Ishikawa (cell line): Measurements from ENCODE around the gene FDXACB1.
A peak's percentile ranks its signal among the peaks of the same experiment; 100 is the strongest.

Experiments used
- CEBPB ChIP-seq: IDR thresholded peaks from 2 replicates; pipeline ENCODE4 v1.6.1; 2012
- CREB1 ChIP-seq: IDR thresholded peaks from 2 replicates; pipeline ENCODE4 v1.6.1; 2012; ENCODE audit warnings: low read depth
- EGR1 ChIP-seq: IDR thresholded peaks from 2 replicates; pipeline ENCODE4 v1.6.1; 2012
- EP300 ChIP-seq: IDR thresholded peaks from 2 replicates; pipeline ENCODE4 v1.6.1; 2012; ENCODE audit warnings: borderline replicate concordance
- FOXM1 ChIP-seq: IDR thresholded peaks from 2 replicates; pipeline ENCODE4 v1.6.1; 2012; ENCODE audit warnings: low read depth, borderline replicate concordance
- MAX ChIP-seq: IDR thresholded peaks from 2 replicates; pipeline ENCODE4 v1.6.1; 2012
- NFIC ChIP-seq: IDR thresholded peaks from 2 replicates; pipeline ENCODE4 v1.6.1; 2012
- RAD21 ChIP-seq: IDR thresholded peaks from 2 replicates; pipeline ENCODE4 v1.6.1; 2012; ENCODE audit warnings: low read depth
- REST ChIP-seq: IDR thresholded peaks from 2 replicates; pipeline ENCODE4 v1.6.1; 2012; ENCODE audit warnings: low read depth, mild to moderate bottlenecking
- TAF1 ChIP-seq: IDR thresholded peaks from 2 replicates; pipeline ENCODE4 v1.6.1; 2012; ENCODE audit warnings: low read depth, mild to moderate bottlenecking
- TEAD4 ChIP-seq: IDR thresholded peaks from 2 replicates; pipeline ENCODE4 v1.6.1; 2012
- USF1 ChIP-seq: IDR thresholded peaks from 2 replicates; pipeline ENCODE4 v1.6.1; 2012
- YY1 ChIP-seq: IDR thresholded peaks from 2 replicates; pipeline ENCODE4 v1.6.1; 2012; ENCODE audit warnings: low read depth
- ZBTB7A ChIP-seq: IDR thresholded peaks from 2 replicates; pipeline ENCODE4 v1.6.1; 2012; ENCODE audit warnings: low read depth

GRCh38 chr11:111918390-111919256, 39.7 kb upstream of the FDXACB1 start, which contains the start of gene C11orf52:
- TF ChIP-seq TEAD4 (peak; percentile 36; the same call in 1 of the 2 replicates), MAX (peak; percentile 50), TAF1 (no peak), USF1 (no peak), REST (no peak), EGR1 (no peak), EP300 (peak; percentile 61; the same call in 1 of the 2 replicates), RAD21 (no peak), FOXM1 (no peak), NFIC (peak; percentile 57), CREB1 (no peak), CEBPB (no peak; the same call in 1 of the 2 replicates), YY1 (no peak), ZBTB7A (no peak)
